Fibroblast of pulmonary artery (primary cell): ENCODE results near the gene FGFR2.

Experiments used
- DNase-seq: peaks from one replicate; pipeline ENCODE4 v3.0.0-alpha.2; 2010; ENCODE audit warnings: low read depth
- H3K4me3 ChIP-seq: replicated peaks from 2 replicates; pipeline ENCODE4 v1.5.1; 2011; ENCODE audit warnings: low read depth, mild to moderate bottlenecking, control low read depth, low read length, moderate library complexity
- CTCF ChIP-seq: IDR thresholded peaks from 2 replicates; pipeline ENCODE4 v1.5.1; 2011; ENCODE audit warnings: mild to moderate bottlenecking, control low read depth, low read length, inconsistent platforms; ENCODE audit errors: missing control alignments

The FGFR2 gene

GRCh38 chr10:121531076-121531829 lies 67.0 kb downstream of the FGFR2 start:
- H3K4me3 ChIP-seq = no peak overlapping the region
- DNase-seq = no peak
- no peak for TF ChIP-seq CTCF

- DNase-seq = no peak
- no peak overlapping the region for H3K4me3 ChIP-seq
- TF ChIP-seq CTCF = no peak
These were observed 67.7 kb downstream of the FGFR2 start for GRCh38 chr10:121530481-121531075.

- no peak overlapping the region for H3K4me3 ChIP-seq
- DNase-seq = no peak
- no peak for TF ChIP-seq CTCF
These were observed 70.6 kb downstream of the FGFR2 start for GRCh38 chr10:121527690-121528089.

GRCh38 chr10:121526801-121527221 lies 71.4 kb downstream of the FGFR2 start:
- DNase-seq = no peak
- no peak for TF ChIP-seq CTCF

GRCh38 chr10:121526135-121526790 lies 72.0 kb downstream of the FGFR2 start:
- H3K4me3 ChIP-seq = no peak overlapping the region
- DNase-seq = no peak
- TF ChIP-seq CTCF = no peak

More at GRCh38 chr10:121526801-121527221, 71.4 kb downstream of the FGFR2 start:
- no peak overlapping the region for H3K4me3 ChIP-seq

- no peak overlapping the region for H3K4me3 ChIP-seq
- no peak for DNase-seq
- no peak for TF ChIP-seq CTCF
These were observed 72.8 kb downstream of the FGFR2 start for GRCh38 chr10:121525251-121526134.
